GM12892 (cell line): Measurements from ENCODE around the gene JAK1.

Experiments used
- POLR2A ChIP-seq: IDR thresholded peaks from 2 replicates; pipeline ENCODE4 v1.6.1; 2011; ENCODE audit warnings: low read depth, low read length, control low read depth
- POLR2AphosphoS5 ChIP-seq: IDR thresholded peaks from 2 replicates; pipeline ENCODE4 v1.6.1; 2011; ENCODE audit warnings: low read depth, low read length, control low read depth

DNA sequence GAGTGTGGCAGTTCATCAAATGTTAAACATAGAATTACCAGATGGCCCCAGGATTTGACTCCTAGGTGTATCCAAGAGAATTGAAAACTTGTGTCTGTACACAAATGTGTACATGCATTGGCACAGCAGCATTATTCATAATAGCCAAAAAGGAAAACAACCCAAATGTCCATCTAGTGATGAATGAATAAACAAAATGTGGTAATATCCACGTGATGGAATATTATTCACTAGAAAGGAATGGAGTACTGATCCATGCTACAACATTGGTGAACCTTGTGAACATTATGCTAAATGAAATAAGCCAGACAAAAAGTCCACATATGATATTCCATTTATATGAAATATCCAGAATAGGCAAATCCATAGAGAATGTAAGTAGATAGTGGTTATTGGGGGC lies 143.7 kb downstream of the JAK1 start:
- no peak for TF ChIP-seq POLR2A
- TF ChIP-seq POLR2AphosphoS5, result no peak
